ENCODE data around the gene MLXIP.

- TF ChIP-seq CTCF (conservative IDR thresholded peaks at IDR 0.05; ENCODE audit: low read depth, low read length) (no peak), EZH2 (IDR thresholded peaks at IDR 0.05; ENCODE audit: low read length, unreplicated experiment) (no peak), EZH2phosphoT487 (IDR thresholded peaks at IDR 0.05; ENCODE audit: borderline replicate concordance, low read length) (no peak)
Measured at GRCh38 chr12:122099280-122099749, 20.8 kb downstream of the MLXIP start.

All from PC-3 (cell line).